Heart left ventricle (tissue), 13 donors: Measurements from ENCODE around the gene DNAH17.

Source experiments
- CTCF ChIP-seq, 12 donors: fragments of 200-600 bp; sonication (generic) in 4 of 12; IDR thresholded peaks; one replicate each; pipeline versions ENCODE4 v1.5.0 to v1.8.0; 2018 to 2022; ENCODE audit warnings: antibody characterized with exemption in 12 of 12, mild to moderate bottlenecking in 5 of 12
- POLR2A ChIP-seq, 2 donors: fragments of 450-650 bp; IDR thresholded peaks; one replicate each; pipeline ENCODE4 v1.6.1; 2017; ENCODE audit warnings: antibody characterized with exemption in 2 of 2, mild to moderate bottlenecking in 2 of 2, moderate library complexity in 2 of 2
- donor health status: ischemic (EF 13 %, LVEDD 7.1; RV severe dilation, severe dysfunction).
- donor health status: DM: no; HTN: yes; CAD: no.
- donor health status: DM: no; HTN: no; CAD: no.
- donor health status: ischemic (EF 25% LVEDD 6.9; RV normal size, moderate dysfunction).
- donor health status: ischemic (EF 25% LVEDD 5.7; RV mildly dilated, moderate dysfunction).
- donor health status: ischemic (EF 35%, LVEDD 5.7; RV mildly dilated, moderate dysfunction).
- donor health status: nonischemic (EF 11% LVEDD 7.7; RV severe dilation, severe dysfunction).
- donor health status: DM: yes; HTN: yes; CAD: no.
- donor health status: PGD.
- donor health status: ischemic (EF 29% LVEDD 5.4; RV normal size, mild dysfunction).
- donor health status: nonischemic (EF 23%, LVEDD 6.1; RV moderate dilation, normal function).

- TF ChIP-seq CTCF (IDR thresholded peaks at IDR 0.05), result no peak
- TF ChIP-seq POLR2A (IDR thresholded peaks at IDR 0.05), result no peak
Measured at GRCh38 chr17:78396441-78397337, 180.5 kb downstream of the DNAH17 start.
